Measurements from ENCODE around the gene MON2.

The MON2 gene

GRCh38 chr12:62640910-62641448 lies 174.4 kb downstream of the MON2 start:
- Histone ChIP-seq H3K27ac (peak overlapping the region in 2 of 21 experiments; percentile 26 to 36), H3K4me3 (no peak overlapping the region)

GRCh38 chr12:62642486-62642885 lies 175.9 kb downstream of the MON2 start:
- Histone ChIP-seq H3K4me3 (no peak overlapping the region), H3K27ac (no peak overlapping the region)

- H3K27ac ChIP-seq = no peak overlapping the region
- H3K4me3 ChIP-seq = no peak overlapping the region
These were observed 176.9 kb downstream of the MON2 start for GRCh38 chr12:62643486-62643885.

GRCh38 chr12:62646566-62646965 lies 179.9 kb downstream of the MON2 start:
- Histone ChIP-seq H3K27ac (peak overlapping the region in 2 of 21 experiments; percentile 64 to 67), H3K4me3 (no peak overlapping the region)

- no peak overlapping the region for H3K4me3 ChIP-seq
- H3K27ac ChIP-seq = peak overlapping the region in 11 of 21 experiments; percentile 1 to 67 (median 54)
These were observed 181.0 kb downstream of the MON2 start for GRCh38 chr12:62647586-62647985.

GRCh38 chr12:62649412-62650138 lies 182.9 kb downstream of the MON2 start:
- no peak overlapping the region for H3K27ac ChIP-seq
- H3K4me3 ChIP-seq = no peak overlapping the region
